HG02763 (cell line): ENCODE measurements around the gene SFMBT2.
A peak's percentile ranks its signal among the peaks of the same experiment; 100 is the strongest.

ENCODE experiments used
- ATAC-seq: cut with Tn5 transposase; IDR thresholded peaks from one replicate; pipeline ENCODE4 v1.9.1; 2021; ENCODE audit warnings: mild to moderate bottlenecking, moderate library complexity; ENCODE audit not compliant: unreplicated experiment

SFMBT2 gene

DNA sequence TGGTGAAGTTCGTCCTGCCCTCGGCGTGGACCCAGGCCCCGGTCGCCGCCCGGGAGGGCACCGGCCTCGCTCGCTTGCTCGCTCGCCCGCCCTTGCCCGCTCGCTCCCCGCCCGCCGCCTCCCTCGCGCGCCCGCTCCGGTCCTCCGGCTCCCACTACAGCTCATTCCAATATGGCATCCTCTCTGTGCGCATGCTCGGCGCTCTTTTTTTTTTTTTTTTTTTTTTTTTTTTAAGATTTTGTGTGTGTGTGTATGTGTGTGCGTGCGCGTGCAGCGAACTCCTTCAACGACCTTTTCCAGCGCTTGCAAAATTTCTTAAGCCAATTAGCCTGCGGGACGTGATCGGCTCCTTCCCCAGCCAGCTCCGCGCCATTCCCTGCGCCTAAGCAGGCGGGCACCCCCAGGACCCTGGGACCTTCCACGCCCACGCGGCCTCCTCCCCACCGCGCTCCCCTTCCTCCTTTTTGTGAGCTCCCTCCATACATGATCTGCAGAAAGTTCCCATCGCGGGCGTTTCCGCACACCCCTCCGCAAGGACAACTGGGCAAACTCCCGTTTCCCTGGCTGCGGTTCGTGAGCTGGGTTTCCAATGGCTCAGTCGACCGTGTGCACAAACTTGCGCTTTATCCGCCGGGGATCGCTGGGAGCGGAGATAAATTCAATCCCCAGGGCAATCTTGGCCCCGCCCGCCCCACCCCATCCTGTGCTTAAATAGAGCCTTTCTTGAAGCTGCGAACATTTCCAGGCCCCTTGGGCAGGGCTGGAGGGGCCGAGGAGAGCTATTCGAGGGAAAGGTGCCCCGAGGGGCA lies at the start of gene SFMBT2:
Gene SFMBT2 (minus strand): TSS at position 173 of the 809 bp plus-strand sequence. CDS start 29,136 bp downstream, outside the sequence.
- no peak for ATAC-seq

DNA sequence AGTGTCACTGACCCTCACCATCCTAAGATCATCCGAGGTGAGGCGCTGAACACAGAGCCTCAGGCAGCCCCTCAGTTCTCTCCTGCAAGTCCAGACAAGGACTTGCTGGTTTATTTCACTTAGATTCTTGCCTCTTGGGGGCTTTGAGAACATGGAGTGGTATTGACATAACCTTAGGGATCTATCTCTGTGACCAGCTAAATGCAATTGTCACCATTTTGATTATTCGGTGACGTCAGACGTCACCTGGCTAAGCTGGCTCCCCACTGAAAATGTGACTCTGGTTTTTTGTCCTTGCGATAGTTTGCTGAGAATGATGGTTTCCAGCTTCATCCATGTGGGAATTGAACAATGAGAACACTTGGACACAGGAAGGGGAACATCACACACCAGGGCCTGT lies 49.2 kb upstream of the SFMBT2 start:
- no peak for ATAC-seq

DNA sequence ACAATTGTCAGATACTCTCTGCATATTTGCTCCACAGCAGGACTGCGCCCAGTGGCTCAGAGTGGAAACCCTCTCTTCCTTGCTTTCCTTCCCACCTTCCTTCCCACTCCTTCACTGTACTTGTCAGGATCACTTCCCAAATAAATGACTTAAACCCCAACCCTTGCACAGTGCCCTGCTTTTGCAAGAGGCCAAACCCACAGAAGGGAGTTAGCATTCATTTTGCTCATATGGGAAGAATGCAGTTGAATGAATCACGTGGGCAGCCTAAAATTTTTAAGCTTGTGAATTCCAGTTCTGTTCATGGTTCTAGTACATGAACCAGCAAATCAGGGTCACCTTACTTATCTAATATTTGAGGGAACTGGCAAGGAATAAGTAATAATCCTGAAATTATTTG lies 47.7 kb upstream of the SFMBT2 start:
- ATAC-seq: no peak

DNA sequence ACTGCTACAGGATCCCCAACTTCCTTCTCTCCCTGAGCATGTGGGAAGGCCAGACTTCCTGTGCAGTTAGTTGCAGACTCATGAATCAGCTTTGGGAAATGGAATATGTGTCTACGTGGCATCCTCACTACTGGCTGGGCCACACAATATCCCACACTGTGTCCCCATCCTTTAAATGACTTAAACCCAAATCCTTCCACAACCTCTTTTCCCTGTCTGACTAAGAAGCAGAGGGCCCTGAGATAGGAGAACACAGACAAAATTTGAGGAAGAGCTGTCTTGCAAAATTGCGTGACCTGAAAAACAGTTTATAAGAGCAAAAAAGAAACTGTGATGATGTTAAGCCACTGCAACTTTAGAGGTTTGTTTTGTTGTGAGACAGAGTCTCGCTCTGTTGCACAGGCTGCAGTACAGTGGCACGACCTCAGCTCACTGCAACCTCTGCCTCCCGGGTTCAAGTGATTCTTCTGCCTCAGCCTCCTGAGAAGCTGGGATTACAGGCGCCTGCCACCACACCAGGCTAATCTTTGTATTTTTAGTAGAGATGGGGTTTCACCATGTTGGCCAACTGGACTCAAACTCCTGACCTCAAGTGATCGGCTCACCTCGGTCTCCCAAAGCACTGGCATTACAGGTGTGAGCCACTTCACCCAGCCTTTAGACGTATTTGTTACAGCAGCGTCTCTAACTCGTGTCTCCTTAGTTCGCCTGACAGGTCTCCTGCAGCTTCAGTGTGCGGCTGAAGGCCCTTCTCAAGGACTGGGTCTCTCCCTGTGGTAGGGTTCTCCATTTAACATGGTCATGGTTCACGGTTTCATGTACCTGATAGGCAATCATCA lies 46.9 kb upstream of the SFMBT2 start:
- ATAC-seq: peak; percentile 58

DNA sequence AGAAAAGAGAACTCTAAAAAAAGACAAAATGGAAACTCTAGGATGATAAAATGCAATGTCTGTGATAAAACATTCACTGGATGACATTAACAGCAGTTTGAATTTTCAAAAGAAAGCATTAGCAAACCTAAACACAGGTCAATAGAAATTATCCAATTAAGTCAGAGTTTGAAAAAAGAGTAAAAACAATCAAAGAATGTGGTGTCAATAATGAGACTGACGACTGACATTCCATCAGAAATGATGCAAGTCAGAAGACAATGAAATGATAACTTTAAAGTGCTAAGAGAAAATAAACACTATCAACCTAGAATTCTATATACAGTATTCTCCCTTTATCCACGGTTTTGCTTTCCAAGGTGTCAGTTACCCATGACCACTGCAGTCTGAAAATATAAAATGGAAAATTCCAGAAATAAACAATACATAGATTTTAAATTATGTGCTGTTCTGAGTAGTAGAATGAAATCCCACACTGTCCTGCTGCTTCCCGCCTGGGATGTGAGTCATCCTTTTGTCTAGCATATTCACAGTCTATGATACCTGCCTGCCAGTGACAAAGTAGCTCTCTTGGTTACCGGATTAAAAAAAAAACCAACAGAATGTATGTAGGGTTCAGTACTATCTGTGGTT lies 38.3 kb upstream of the SFMBT2 start:
- no peak for ATAC-seq

DNA sequence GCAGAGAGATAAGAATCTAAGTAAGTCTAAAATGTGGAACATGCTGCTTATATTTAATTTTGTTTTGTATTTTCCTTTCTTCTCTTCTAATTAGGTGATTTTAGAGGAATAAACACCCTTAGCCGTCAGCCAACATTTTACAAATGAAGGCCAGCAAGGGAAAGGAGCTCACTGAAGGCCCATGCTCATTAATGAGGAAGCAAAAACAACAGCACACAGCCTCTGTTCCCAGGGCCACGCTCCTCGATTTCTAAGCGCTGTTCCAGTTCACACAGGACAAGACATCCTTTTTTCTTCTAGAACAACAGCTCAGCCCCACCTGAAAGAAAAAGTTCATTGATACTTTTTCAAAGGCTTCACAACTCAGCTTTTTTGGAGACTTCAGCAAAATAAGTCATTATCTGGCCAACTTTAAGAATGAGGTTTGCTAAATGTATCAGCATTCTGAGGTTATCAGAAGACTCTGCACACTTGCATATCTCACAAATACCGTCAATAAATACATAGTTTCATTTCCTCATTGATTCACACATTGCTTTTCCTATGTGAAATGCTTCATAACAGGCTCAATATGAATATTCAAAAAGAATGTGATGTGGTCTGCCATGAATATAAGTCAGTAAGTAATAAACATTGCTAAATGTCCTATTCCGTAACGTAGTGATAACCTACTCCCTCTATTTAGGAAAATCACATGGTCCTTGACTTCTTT lies 34.8 kb upstream of the SFMBT2 start:
- peak; percentile 63 for ATAC-seq

DNA sequence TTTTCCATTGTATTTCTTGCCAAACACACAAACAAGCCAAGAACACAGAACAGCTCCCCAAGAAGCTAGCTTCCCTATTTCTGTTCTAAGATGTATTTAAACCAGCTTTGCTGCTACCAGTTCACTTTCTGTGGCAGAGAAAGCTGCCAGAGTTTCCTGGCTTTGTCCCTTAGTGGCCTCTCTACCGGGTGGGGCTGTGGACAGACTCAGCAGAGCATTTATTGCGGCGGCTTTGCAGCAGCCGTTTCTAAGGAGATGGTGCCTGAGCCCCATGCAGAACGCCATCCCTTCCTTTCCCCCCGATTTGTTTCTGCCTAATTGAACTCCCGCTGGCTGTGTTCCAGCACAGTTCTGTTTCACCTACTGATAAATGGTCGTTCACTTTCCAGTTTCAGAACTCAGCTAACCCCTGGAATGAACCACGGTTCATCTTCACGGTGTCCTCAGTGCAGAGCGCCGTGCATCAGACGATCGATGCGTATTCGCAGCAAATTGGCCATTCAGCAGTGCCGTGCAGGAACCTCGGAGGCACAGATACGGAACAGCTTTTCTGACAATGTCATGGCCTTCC lies 33.8 kb upstream of the SFMBT2 start:
- ATAC-seq: no peak

DNA sequence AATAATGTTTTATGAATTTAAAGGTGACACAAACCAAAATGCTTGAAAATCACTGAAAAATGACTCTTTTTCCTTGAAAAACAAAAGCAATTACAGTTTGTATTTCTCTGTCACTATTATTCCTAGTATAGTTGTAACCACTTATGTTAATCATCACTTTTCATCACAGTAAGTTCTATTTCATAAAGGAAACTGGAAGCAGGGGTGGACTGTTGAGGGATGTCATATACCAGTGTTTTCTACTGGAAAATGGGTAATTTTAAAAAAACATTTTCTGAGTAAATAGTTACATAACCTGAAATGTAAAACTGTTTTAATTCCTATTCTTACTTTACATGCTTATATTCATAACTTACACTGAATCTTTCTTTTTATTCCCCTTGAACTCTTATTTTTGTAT lies 32.2 kb upstream of the SFMBT2 start:
- ATAC-seq: no peak

DNA sequence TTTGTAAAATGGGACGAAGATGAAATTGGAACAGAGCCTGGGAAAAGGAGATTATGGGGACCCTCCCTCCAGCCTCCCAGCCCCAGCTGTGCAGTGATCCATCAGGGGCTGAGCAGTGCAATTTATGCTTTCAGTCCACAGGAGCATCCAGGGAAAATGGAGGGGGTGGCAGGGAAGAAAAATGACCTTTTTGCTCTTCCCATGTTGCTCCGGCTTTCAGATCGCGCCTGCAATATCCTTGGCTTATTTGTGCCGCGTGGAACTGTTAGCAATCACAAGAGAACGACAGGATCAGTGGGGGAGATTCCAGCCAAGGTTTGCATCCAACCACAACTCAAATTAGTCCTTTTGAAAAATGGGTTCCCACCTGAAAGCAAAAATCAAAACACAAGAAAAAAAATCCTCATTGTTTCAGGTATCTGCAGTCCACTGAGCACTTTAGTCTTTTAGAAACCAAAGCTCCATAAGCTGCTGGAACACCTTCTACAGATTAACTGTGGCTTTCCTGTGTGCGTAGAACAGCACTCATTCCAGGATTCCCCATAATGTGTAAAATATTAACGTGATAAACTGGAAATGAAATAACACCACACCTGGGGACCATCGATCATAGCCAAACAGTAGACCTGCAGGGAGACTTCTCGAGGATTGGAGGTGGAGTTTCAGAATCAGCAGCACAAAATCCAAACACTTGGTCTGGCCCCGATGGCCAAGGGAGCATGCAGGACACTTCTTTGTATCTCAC lies 30.7 kb upstream of the SFMBT2 start:
- no peak for ATAC-seq

DNA sequence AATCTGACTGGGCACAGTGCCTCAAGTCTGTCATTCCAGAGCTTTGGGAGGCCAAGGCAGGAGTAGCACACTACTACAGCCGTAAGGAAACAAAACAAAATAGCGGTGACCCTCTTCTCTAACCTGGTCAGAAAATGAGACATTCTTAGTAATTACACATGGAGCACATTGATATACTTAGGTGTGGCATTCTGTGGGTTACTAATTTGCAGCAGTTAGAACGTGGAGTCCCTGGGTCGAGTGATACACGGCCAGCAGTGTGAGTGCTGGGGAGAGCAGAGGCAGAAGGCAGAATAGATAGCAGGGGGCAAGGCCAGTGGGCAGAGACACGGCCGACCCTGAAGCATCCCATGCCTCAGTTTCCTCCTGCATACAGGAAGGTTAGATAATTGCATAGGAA lies 28.9 kb upstream of the SFMBT2 start:
- no peak for ATAC-seq

DNA sequence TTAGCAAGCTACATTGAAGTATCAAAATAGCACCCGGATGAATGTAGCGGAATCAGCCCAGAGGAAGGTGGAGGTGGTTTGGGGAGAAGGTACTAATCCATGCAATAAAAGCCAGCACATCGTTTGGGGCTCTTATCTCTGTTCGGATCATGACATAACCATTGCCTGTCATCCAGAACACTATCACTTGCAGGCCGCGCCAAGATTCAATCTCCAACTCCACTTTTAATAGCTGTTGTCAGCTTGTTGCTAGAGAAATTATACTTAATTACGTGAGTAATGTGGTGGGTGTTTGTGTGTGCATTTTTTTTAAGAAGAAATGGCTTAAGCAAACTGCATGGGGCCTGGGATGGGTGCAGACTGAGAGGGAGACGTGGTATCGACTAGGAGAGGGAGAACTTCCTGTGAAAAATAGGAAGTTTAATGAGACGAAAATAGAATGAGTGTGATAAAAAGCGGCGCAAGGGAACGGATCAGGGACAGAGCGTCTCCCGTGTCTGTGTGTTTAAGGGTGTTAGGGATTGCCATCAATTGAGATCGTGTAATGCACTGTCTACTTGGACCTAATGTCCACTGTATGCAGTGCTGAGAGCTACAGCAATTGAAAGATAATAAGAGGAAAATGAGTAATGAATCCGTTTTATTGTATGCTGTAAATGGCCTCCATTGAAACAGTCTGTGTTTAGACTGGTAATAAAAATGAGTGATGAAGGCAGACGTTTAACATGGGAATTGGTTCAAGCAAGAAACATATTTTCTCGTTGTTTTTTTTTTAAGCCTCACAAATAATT lies 27.6 kb upstream of the SFMBT2 start:
- ATAC-seq: no peak

DNA sequence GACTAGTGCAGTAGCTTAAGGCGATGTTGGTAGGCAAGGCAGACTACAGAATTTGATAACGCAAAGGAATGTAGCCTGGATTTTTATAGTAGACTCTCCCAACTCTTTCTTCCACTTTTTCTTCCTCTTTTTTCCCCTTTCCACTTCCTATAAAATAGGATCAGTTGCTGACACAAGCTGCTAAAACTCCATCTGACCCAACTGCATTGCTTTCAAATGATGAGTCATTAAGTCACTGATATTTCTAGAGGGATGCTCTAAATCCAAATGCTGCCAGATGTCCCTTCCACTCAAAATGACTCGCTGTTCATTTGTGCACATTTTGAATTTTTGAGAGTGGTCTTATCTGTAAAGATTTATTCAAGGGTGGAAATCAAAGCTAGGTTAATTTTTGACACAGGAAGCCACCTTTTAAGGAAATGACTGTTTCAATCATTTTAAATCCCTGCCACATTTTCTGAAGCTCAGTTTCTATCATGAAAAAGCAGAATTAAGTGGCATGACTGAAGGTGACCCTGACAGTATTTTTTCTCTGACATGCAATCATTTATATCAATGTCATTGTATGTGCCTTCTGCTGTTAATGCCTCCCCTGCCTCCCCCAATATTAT lies 25.8 kb upstream of the SFMBT2 start:
- no peak for ATAC-seq

DNA sequence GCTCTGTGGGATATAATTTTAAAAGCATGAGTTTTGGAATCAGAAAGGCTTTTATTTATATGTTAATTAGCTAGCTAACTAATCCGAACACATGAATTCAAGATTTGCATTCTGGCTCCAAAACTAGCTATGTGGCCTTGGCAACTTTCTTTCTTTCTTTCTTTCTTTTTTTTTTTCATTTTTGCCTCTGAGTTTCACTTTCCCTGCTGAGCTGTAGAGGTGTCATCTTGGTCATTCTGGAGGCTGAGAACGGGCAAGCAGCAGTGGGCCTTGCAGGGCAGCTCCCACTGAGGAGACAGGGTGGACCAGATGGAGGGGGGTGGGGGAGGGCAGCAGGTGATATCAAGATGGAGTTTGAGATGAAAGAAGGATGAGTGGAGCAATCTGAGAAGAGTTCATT lies 24.8 kb upstream of the SFMBT2 start:
- ATAC-seq: no peak

DNA sequence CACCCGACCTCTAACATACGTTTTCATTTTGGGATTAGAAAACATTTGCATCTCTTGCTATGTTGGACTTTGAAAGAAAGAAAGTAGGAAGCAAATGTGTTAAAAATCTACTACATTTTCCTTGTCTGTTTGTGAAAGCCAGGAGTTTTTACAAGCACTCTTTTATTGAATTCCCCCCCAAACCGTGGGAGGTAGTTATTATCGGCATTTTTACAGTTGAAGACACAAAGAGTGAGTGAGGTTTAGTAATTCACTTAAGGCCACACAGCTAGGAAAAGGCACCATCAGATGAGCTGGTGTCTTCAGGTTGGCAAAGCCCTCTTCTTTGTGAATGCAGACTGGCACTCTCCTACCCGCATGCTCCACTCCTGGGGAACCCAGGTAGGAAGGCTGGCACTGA lies 23.5 kb upstream of the SFMBT2 start:
- ATAC-seq: no peak

DNA sequence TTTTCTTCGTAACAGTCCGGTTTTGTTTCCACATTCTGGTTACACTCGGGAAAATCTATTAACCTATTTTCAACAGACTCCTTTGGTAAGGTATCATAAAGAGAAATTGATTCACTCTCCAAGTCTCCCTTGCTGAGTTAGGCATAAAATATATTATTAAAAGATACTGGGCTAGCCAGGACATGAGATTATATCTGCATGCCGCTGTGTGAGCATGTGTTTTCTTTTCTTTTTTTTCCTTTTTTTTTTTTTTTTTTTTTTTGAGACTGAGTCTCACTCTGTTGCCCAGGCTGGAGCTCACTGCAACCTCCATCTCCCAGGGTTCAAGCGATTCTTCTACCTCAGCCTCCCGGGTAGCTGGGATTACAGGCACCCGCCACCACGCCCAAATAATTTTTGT lies 23.0 kb upstream of the SFMBT2 start:
- ATAC-seq: no peak

DNA sequence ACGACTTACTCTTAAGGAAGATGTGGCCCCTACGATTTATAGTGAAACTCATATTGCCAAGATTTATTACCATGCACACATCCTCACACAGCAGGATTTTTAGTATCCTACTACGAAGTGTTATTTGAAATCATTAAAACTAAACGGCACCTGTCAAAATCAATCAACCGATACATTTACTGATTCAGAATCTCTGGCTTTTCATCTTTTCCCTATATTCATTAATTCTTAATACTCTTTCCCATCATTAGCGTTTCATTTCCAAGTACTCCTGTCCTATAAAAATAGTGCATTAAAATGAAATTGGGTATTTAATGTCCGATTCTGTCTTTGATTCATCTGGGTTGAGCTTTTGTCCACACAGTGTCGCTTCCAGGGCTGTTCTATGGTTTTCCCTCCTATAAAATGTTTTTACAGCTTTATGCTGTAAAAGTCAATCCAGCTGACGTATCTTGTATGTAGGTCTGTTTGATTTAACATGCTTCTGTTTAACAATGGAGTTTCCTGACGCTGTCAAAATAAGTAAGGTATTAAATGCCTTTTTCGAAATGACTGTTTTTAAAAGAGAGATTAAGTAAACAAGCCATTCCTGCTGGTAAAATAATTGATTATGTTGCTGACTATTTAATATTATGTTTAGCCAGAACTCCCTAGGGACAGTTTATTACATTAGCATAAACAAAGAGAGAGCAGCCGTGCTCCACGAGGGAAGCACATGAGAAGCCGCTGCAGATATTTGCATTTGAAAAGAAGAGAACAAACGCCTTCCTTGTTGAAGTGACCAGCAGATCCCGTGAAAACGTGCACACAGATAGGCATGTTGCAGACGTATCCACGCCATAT lies 22.3 kb upstream of the SFMBT2 start:
- ATAC-seq: no peak

DNA sequence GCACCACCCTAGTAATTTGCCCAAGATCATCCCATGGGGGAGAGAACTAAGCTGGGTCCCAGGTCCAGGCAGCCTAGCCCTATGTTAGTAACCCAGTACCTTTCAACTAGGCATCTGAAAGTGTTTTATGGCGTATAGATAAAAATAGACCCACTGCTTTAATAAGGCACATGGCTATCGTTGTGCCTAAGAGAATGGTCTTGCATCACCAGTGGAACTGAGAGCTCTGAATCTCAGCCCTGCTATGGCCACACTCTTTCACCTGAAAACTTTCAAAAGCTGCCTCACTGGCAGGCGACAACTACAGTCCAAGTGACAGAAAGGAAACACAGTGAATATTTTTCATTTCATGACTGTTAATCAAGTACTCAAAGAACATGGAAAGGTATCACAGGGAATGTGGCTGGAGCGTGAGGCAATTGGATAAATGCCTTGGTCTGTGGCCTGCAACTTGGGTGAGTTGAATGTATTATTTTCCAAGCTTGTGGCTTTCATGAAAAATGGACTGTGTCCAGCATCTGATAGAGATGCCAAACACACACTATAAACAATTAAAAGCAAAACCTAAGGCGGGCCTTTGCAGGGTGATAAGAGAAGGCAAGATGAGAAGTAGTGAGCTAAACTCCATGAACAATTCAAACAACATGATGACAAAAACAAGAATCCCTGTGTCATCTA lies 18.0 kb upstream of the SFMBT2 start:
- ATAC-seq: no peak
